A673 (cell line): ENCODE results near the gene LAMA5. TPM values are rescaled to one million over a fixed set of nuclear protein-coding genes. Genes with fewer than 3 reads are reported as not detected.

Experiments used
- BruUV-seq: library from RNA; stranded (reverse); fragments of 400-500 nt; replicated peaks from 2 replicates; lab custom pipeline; 2021; lab: Mats Ljungman, UMichigan
- CTCF ChIA-PET: fragments of 300-600 bp; sonication (Branson Sonifier 250); formaldehyde crosslinking; loops from one replicate; lab custom pipeline; 2022; ENCODE audit warnings: antibody characterized with exemption; lab: Charles Lee
- POLR2A ChIA-PET: fragments of 300-600 bp; sonication (Branson Sonifier 250); formaldehyde crosslinking; loops from one replicate; lab custom pipeline; 2022; ENCODE audit warnings: antibody characterized with exemption; ENCODE audit not compliant: low non-redundant PET; lab: Charles Lee
- DNase-seq: peaks from one replicate; pipeline ENCODE4 v3.0.0-alpha.2; 2015; ENCODE audit warnings: low spot score
- H3K27ac ChIP-seq: fragments of 200-600 bp; sonication (generic); 2 replicates; pipeline ENCODE4 v1.5.1; 2016; ENCODE audit warnings: mixed run types, low read depth, mild to moderate bottlenecking, mixed read lengths, antibody characterized with exemption, low read length; ENCODE audit not compliant: poor library complexity, severe bottlenecking
- H3K27me3 ChIP-seq: fragments of 200-600 bp; sonication (generic); replicated peaks from 2 replicates; pipeline ENCODE4 v1.6.1; 2017; ENCODE audit warnings: mixed run types, low read depth, mild to moderate bottlenecking, mixed read lengths, antibody characterized with exemption, low read length; ENCODE audit not compliant: insufficient read depth, poor library complexity
- H3K36me3 ChIP-seq: fragments of 200-600 bp; sonication (generic); 2 replicates; pipeline ENCODE4 v1.6.1; 2016; ENCODE audit warnings: mixed run types, mild to moderate bottlenecking, mixed read lengths, antibody characterized with exemption, low read length; ENCODE audit not compliant: insufficient read depth, poor library complexity, severe bottlenecking
- H3K4me1 ChIP-seq: fragments of 200-600 bp; sonication (generic); 2 replicates; pipeline ENCODE4 v1.6.1; 2017; ENCODE audit warnings: mixed run types, mild to moderate bottlenecking, mixed read lengths, antibody characterized with exemption, low read length; ENCODE audit not compliant: insufficient read depth, poor library complexity, severe bottlenecking
- H3K4me3 ChIP-seq: fragments of 200-600 bp; sonication (generic); 2 replicates; pipeline ENCODE4 v1.5.1; 2016; ENCODE audit warnings: low read depth, mixed run types, mild to moderate bottlenecking, mixed read lengths, low read length; ENCODE audit not compliant: poor library complexity, severe bottlenecking
- H3K9me3 ChIP-seq: fragments of 200-600 bp; sonication (generic); 2 replicates; pipeline ENCODE4 v1.6.1; 2016; ENCODE audit warnings: mixed run types, low read depth, mild to moderate bottlenecking, mixed read lengths, antibody characterized with exemption, low read length; ENCODE audit not compliant: poor library complexity, severe bottlenecking
- EZH2 ChIP-seq: fragments of 200-600 bp; sonication (generic); IDR thresholded peaks from 2 replicates; pipeline ENCODE4 v1.6.1; 2017; ENCODE audit warnings: borderline replicate concordance, low read depth, mild to moderate bottlenecking, mixed read lengths, antibody characterized with exemption, low read length; ENCODE audit not compliant: poor library complexity, severe bottlenecking
- intact Hi-C: fragments of 100-400 bp; cut with micrococcal nuclease; formaldehyde crosslinking; loops from one replicate; pipeline ENCODE4 v1.10.0; 2022; ENCODE audit not compliant: unreplicated experiment
- total RNA-seq: library from RNA; stranded (reverse); gene quantifications from 2 replicates; pipeline ENCODE4 v1.2.3, GENCODE V29; 2021
- TF ChIP-seq, protein P1 (sequence below): fragments of 300-800, 200-600 bp; sonication (generic); conservative IDR thresholded peaks from 2 replicates; pipeline ENCODE4 v1.5.1; 2017; ENCODE audit warnings: low read depth, mild to moderate bottlenecking, antibody characterized with exemption, low read length, moderate library complexity, mixed read lengths

Gene LAMA5
- total RNA-seq, 1 experiment from 2014 or later, result 4.2 TPM

DNA sequence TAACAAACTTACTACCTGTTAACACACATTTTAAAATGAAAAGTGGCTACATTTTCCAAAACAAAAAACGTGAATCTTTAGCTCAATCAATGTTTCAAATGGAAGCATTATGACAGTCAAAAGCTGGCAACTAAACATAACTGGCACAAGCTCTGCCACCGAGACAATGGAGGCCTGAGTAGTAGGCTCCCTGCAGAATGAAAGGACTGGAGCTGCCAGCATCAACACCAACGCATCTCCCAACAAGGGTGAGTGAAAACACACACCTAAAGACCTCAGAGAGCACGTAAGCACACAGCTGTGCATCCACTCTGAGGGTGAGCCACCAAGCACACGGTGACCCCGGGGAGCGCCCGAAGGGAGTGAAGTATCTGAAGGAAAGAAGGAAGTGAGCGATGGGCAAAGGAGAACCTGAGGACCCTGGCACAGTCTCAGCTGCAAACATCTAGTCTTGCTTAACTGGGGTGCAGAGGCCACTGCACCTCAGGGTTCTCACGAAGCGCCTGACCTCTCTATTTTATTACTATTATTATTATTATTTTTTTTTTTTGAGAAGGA is 65.9 kb downstream of the LAMA5 start:
- Histone ChIP-seq H3K4me3 (no peak overlapping the region), H3K27ac (no peak overlapping the region), H3K36me3 (peaks cover 25% of the 10 kb centered on the region), H3K4me1 (peaks cover 18% of the 10 kb centered on the region), H3K9me3 (no peaks in the 10 kb centered on the region), H3K27me3 (no peaks in the 10 kb centered on the region)
- ChIA-PET CTCF (no interaction called here), POLR2A (no interaction called here)
- no TSS peak for BruUV-seq
- intact Hi-C loops, result no loop called here
- no peak for TF ChIP-seq EZH2
- TF ChIP-seq, protein P1, sequence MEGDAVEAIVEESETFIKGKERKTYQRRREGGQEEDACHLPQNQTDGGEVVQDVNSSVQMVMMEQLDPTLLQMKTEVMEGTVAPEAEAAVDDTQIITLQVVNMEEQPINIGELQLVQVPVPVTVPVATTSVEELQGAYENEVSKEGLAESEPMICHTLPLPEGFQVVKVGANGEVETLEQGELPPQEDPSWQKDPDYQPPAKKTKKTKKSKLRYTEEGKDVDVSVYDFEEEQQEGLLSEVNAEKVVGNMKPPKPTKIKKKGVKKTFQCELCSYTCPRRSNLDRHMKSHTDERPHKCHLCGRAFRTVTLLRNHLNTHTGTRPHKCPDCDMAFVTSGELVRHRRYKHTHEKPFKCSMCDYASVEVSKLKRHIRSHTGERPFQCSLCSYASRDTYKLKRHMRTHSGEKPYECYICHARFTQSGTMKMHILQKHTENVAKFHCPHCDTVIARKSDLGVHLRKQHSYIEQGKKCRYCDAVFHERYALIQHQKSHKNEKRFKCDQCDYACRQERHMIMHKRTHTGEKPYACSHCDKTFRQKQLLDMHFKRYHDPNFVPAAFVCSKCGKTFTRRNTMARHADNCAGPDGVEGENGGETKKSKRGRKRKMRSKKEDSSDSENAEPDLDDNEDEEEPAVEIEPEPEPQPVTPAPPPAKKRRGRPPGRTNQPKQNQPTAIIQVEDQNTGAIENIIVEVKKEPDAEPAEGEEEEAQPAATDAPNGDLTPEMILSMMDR, result no peak
- no peak for DNase-seq

DNA sequence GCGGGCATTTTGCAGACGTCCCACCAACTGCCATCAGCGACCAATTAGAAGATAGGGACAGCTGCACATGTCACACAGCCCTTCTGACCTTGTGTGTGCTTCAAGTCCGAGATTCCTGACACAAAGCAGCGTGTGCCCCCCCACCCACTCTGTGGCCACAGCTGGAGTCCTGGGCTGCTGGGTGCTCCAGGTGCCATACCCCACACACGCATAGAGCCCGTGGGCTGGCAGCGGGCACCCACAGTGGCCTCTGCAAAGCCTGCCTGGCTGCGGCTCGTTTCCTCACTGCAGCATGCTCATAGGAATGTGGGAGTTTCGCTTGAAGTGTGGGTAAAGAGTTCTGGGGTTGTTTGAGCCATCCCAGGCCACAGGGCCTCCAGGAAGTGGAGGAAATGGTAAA is 66.8 kb downstream of the LAMA5 start:
- no peaks in the 10 kb centered on the region for H3K27me3 ChIP-seq
- ChIA-PET CTCF (no interaction called here), POLR2A (no interaction called here)
- intact Hi-C loops, result no loop called here
- H3K27ac ChIP-seq, result no peak overlapping the region
- H3K36me3 ChIP-seq, result peaks cover 18% of the 10 kb centered on the region
- no peak for DNase-seq
- no peaks in the 10 kb centered on the region for H3K9me3 ChIP-seq
- peaks cover 14% of the 10 kb centered on the region for H3K4me1 ChIP-seq
- no TSS peak for BruUV-seq
- TF ChIP-seq, protein P1, result no peak
- TF ChIP-seq EZH2, result no peak
- no peak overlapping the region for H3K4me3 ChIP-seq

- POLR2A ChIA-PET, result no interaction called here
These were observed 67.4 kb downstream of the LAMA5 start for GRCh38 chr20:62299666-62300236.

More at GRCh38 chr20:62299666-62300236, 67.4 kb downstream of the LAMA5 start:
- DNase-seq, result no peak
- H3K4me3 ChIP-seq, result no peak overlapping the region
- intact Hi-C loops, result no loop called here
- TF ChIP-seq, protein P1, result no peak
- no peak for TF ChIP-seq EZH2
- H3K27ac ChIP-seq, result no peak overlapping the region
- no TSS peak for BruUV-seq
- H3K27me3 ChIP-seq, result no peaks in the 10 kb centered on the region
- CTCF ChIA-PET, result no interaction called here
- H3K4me1 ChIP-seq, result peaks cover 8% of the 10 kb centered on the region
- peaks cover 15% of the 10 kb centered on the region for H3K36me3 ChIP-seq
- H3K9me3 ChIP-seq, result no peaks in the 10 kb centered on the region
